Muscle layer of colon (tissue), 2 donors: ENCODE data around the gene MX2.

Source experiments
- H3K27ac ChIP-seq: one replicate; pipeline ENCODE4 v1.7.0; 2013; ENCODE audit warnings: low read depth, mild to moderate bottlenecking, low read length, moderate library complexity
- H3K27me3 ChIP-seq, 2 donors: one replicate each; pipeline ENCODE4 v1.7.0; 2013; ENCODE audit warnings: low read length in 2 of 2, mild to moderate bottlenecking in 2 of 2; ENCODE audit not compliant: insufficient read depth in 2 of 2, control insufficient read depth in 1 of 2
- H3K36me3 ChIP-seq: one replicate; pipeline ENCODE4 v1.7.0; 2013; ENCODE audit warnings: mild to moderate bottlenecking, low read length; ENCODE audit not compliant: insufficient read depth
- H3K4me1 ChIP-seq: one replicate; pipeline ENCODE4 v1.7.0; 2013; ENCODE audit warnings: mild to moderate bottlenecking, low read length; ENCODE audit not compliant: insufficient read depth
- H3K4me3 ChIP-seq, 2 donors: one replicate each; pipeline ENCODE4 v1.7.0; 2013; ENCODE audit warnings: low read length in 2 of 2, low read depth in 1 of 2, mild to moderate bottlenecking in 1 of 2, moderate library complexity in 1 of 2
- H3K9ac ChIP-seq: one replicate; pipeline ENCODE4 v1.7.0; 2013; ENCODE audit warnings: low read length
- H3K9me3 ChIP-seq: one replicate; pipeline ENCODE4 v1.7.0; 2013; ENCODE audit warnings: mild to moderate bottlenecking, low read length
- donor health status: abdominal sarcoma.
- donor health status: Adenocarcinoma of cecum.

MX2 gene

GRCh38 chr21:41425954-41426675 lies 64.3 kb downstream of the MX2 start, which contains the start of gene MX1:
Gene MX1, plus strand, starts transcription at chr21:41426239. Its CDS starts 5,832 bp downstream, at chr21:41432071.
- H3K36me3 ChIP-seq: peaks cover 3% of the 10 kb centered on the region
- H3K4me1 ChIP-seq: no peaks in the 10 kb centered on the region
- no peaks in the 10 kb centered on the region for H3K27me3 ChIP-seq
- H3K27ac ChIP-seq: peak within 1 kb of the TSS; percentile 76
- H3K9me3 ChIP-seq: no peaks in the 10 kb centered on the region
- peak within 1 kb of the TSS; percentile 81 to 90 for H3K4me3 ChIP-seq
- H3K9ac ChIP-seq: peak within 1 kb of the TSS; percentile 64

DNA sequence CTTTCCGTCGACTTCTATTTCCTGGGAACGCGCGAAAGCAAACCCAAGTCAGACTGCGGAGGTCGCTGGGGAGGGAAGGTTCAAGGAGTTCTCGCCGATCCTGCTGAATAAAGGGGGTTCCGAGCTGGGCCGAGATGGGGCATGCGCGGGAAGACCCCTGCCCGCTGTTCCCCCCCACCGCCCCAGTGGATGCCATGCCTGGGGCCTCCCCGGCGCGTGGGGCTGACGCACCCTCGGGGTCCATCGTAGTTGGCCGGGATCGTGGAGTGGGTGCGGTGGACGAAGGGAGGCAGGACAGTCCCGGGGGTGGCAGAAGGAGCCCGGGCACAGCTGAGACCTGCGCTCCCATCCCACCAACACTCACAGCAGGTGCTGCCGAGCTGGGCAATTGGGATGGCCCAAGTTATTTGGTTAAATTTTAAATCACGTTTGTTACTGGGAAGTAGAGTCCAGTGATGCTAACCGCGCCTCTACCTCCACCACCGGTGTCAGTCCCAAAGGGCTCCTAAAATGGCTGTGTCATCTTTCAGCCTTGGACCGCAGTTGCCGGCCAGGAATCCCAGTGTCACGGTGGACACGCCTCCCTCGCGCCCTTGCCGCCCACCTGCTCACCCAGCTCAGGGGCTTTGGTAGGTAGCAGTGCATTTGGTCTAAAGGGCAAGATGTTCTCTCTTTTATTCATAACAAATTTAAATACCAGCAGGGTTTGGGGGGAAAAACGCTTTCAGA lies 65.0 kb downstream of the MX2 start:
- Histone ChIP-seq H3K36me3 (peaks cover 5% of the 10 kb centered on the region), H3K27ac (peak overlapping the region; percentile 76), H3K27me3 (no peaks in the 10 kb centered on the region), H3K4me3 (peak overlapping the region; percentile 81 to 90), H3K9ac (peak overlapping the region; percentile 64), H3K9me3 (no peaks in the 10 kb centered on the region), H3K4me1 (no peaks in the 10 kb centered on the region)

GRCh38 chr21:41427556-41427955 lies 65.7 kb downstream of the MX2 start:
- no peak overlapping the region for H3K4me3 ChIP-seq
- no peak overlapping the region for H3K9ac ChIP-seq

DNA sequence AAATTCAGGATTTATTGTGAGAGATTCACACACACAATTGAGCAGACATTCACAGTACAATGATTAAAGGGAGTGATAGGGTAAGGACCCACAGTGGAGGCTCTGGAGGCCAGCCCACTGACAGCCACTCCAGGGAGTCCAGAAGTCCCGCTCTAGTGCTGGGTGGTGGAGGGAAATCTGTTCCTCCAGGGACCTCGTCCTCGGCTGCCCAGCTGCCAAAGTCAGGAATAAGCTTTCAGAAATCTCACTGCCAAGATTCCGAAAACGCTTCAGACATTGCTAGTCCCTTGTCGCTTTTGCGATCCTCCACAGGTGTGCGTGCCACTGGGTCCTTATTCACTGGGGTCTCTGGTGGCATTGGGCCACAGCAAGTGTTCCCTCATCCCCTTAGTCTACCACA lies 66.5 kb downstream of the MX2 start:
- H3K9ac ChIP-seq: no peak overlapping the region

More at GRCh38 chr21:41427556-41427955, 65.7 kb downstream of the MX2 start:
- no peaks in the 10 kb centered on the region for H3K4me1 ChIP-seq
- no peaks in the 10 kb centered on the region for H3K27me3 ChIP-seq
- no peak overlapping the region for H3K27ac ChIP-seq
- H3K36me3 ChIP-seq: peaks cover 12% of the 10 kb centered on the region
- no peaks in the 10 kb centered on the region for H3K9me3 ChIP-seq

GRCh38 chr21:41428847-41429246 lies 67.0 kb downstream of the MX2 start:
- Histone ChIP-seq H3K9me3 (no peaks in the 10 kb centered on the region), H3K27me3 (no peaks in the 10 kb centered on the region), H3K27ac (no peak overlapping the region), H3K4me3 (no peak overlapping the region), H3K36me3 (peaks cover 25% of the 10 kb centered on the region), H3K4me1 (no peaks in the 10 kb centered on the region), H3K9ac (no peak overlapping the region)

More for the DNA sequence above, 66.5 kb downstream of the MX2 start:
- no peaks in the 10 kb centered on the region for H3K27me3 ChIP-seq
- no peak overlapping the region for H3K4me3 ChIP-seq
- H3K36me3 ChIP-seq: peaks cover 20% of the 10 kb centered on the region
- H3K9me3 ChIP-seq: no peaks in the 10 kb centered on the region
- no peak overlapping the region for H3K27ac ChIP-seq
- no peaks in the 10 kb centered on the region for H3K4me1 ChIP-seq

- peaks cover 26% of the 10 kb centered on the region for H3K36me3 ChIP-seq
- no peaks in the 10 kb centered on the region for H3K9me3 ChIP-seq
- H3K27ac ChIP-seq: no peak overlapping the region
- H3K4me1 ChIP-seq: no peaks in the 10 kb centered on the region
- H3K27me3 ChIP-seq: no peaks in the 10 kb centered on the region
- H3K4me3 ChIP-seq: no peak overlapping the region
- no peak overlapping the region for H3K9ac ChIP-seq
Observed at GRCh38 chr21:41429305-41429704, 67.5 kb downstream of the MX2 start.

DNA sequence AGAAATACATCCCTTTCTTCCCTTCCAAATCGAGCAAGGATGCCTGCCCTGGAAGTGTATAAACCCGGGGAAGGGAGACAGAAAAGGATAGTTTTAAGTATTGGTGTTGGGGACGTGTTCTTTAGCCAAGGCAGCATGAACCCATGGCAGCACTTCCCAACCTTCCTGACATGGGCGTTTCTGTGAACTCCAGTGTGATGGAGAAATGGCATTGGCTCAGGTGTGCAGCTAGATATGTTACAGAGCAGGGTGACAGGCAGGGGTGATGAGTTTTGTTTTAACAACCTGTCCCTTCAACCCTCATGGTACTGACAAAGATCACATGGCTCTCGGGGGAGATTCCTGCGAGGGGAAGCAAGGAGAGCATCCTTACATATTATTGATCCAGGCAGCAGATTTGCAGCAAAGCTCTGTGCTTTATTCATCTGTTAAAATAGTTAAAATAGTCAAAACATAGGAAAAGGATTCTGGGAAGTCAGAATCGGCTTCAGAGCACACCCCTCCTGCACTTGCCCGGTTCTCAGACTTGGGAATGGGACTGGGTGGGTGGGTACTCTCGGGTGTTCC lies 68.2 kb downstream of the MX2 start:
- no peak overlapping the region for H3K4me3 ChIP-seq
- no peak overlapping the region for H3K27ac ChIP-seq
- no peaks in the 10 kb centered on the region for H3K4me1 ChIP-seq
- no peak overlapping the region for H3K9ac ChIP-seq
- H3K36me3 ChIP-seq: peaks cover 32% of the 10 kb centered on the region
- H3K9me3 ChIP-seq: no peaks in the 10 kb centered on the region
- no peaks in the 10 kb centered on the region for H3K27me3 ChIP-seq

DNA sequence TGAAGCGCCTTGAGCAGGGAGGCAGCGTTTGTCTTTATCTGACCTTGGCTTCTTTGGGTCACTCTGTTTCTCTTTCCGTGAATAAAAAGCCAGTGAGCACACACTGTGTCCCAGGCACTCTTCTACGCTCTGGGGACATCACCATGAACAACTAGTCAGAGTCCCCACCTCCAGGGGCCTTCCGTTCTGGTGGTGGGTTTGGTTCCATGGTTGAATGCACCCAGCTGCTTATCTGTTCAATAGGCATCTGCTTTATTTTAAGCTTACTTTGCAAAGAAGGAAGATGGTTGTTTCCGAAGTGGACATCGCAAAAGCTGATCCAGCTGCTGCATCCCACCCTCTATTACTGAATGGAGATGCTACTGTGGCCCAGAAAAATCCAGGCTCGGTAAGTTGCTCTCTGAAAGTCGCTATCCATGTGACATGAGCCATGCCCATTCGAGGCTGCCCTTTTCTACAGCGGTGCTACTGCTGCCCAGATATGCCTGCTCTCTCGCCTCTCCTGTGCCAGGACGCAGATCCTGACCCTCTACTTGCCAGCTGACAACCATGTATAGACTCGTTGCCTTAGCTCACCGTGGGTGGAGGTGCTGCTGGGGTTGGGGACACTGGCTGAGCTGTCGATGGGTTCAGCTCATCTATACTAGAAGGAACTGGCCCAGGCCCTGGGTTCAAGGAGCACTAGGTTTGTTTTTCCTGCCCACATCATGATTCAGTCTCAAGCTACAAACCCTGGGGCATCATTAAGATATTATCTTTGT lies 70.1 kb downstream of the MX2 start:
- no peaks in the 10 kb centered on the region for H3K9me3 ChIP-seq
- no peak overlapping the region for H3K4me3 ChIP-seq
- H3K9ac ChIP-seq: no peak overlapping the region
- H3K4me1 ChIP-seq: no peaks in the 10 kb centered on the region
- H3K36me3 ChIP-seq: peaks cover 52% of the 10 kb centered on the region
- H3K27me3 ChIP-seq: no peaks in the 10 kb centered on the region
- no peak overlapping the region for H3K27ac ChIP-seq

DNA sequence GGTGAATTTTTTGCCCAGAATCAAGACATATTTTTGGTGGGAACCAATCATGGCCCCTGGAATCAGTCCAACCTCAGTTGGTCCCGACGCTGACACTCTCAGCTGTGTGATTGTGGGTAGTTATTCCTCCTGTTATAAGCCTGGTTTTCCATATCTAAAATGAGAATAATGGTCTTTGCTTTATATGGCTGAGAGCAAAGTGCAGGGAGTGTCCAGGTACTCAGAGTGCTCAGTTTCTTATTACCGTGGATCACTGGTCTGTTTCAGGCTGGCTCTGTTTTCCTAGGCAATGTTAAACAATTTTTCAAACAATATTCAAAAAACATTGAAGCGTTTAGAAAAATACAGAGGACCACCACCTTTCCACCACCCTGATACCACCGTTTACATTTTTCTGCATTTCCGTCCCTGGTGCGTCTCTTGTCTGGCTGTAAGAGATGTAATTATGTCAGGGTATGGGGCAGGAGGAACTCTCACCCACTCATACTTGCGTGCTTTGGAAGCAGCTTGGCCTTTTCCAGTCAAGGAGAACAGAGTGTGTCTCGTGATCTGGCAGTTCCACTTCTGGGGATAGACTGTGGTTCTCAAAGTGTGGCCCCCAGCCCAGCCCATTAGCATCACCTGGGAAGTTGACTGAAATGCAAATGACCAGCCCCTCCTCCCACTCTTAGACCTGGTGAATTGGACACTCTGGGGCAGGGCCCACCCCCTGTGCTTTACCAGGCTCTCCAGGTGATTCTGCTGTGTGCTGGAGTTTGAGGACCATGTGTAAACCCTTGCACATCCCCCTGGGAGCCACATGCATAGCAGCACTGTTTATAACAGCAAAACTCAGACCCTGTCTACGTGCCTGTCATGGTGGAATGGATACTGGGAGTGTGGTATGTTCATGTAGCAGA lies 71.0 kb downstream of the MX2 start:
- Histone ChIP-seq H3K36me3 (peaks cover 60% of the 10 kb centered on the region), H3K4me3 (no peak overlapping the region), H3K27me3 (no peaks in the 10 kb centered on the region), H3K9me3 (no peaks in the 10 kb centered on the region), H3K9ac (no peak overlapping the region), H3K27ac (no peak overlapping the region), H3K4me1 (no peaks in the 10 kb centered on the region)

- Histone ChIP-seq H3K4me3 (no peak overlapping the region), H3K27me3 (no peaks in the 10 kb centered on the region), H3K9ac (no peak overlapping the region), H3K4me1 (no peaks in the 10 kb centered on the region), H3K36me3 (peaks cover 61% of the 10 kb centered on the region), H3K27ac (no peak overlapping the region), H3K9me3 (no peaks in the 10 kb centered on the region)
Observed at GRCh38 chr21:41433566-41433965, 71.7 kb downstream of the MX2 start.
